Measurements from ENCODE around the gene WARS2. TPM values are rescaled to one million over a fixed set of nuclear protein-coding genes. Genes with fewer than 3 reads are reported as not detected.

Gene WARS2
- total RNA-seq, 1 experiment from 2014 or later = 17.6 TPM

DNA sequence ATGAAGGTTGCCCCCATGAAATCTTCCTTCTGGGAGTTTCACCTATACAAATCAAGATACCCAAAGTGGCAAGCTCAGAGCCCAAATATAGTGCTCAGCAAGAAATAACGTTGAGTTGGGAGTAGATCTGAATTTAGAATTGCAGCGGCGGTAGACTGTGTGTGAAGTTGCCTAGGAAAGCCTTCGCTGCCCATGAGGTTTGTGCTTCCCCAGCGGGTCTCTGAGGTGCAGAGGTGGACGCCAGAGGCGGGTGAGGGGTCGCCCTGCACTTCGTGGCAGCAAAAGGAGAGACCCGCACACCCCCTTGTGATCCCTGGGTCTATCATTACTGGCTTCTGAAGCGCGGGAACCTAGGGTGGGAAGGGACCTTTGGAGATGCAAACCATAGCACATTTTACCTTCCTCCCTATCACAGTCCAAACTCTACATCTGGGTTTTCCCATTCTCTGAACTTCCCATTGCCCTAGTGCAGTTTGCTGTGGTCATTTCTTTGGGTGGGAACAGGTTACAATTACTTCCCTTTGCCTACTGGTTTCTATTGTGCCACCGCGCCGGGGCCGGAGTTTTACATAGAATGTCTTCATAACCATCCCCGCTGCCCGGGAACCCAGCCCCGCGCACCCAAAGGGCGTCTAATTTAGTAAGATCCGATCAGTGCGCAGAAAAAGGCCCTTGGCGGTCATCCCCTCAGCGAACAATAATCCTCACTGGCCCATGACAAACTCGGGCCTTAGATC is 157.5 kb downstream of the WARS2 start:
- H3K4me1 ChIP-seq (replicated peaks; ENCODE audit: insufficient read depth) = no peaks in the 10 kb centered on the region
- no peak overlapping the region for H3K4me2 ChIP-seq
- no peaks in the 10 kb centered on the region for H4K20me1 ChIP-seq (ENCODE audit: insufficient read depth)
- BruUV-seq (replicated peaks) = no TSS peak
- H3K36me3 ChIP-seq (ENCODE audit: low read depth) = no peaks in the 10 kb centered on the region
- no peaks in the 10 kb centered on the region for H3F3A ChIP-seq (ENCODE audit: insufficient read depth, low read depth)
- H3K9me3 ChIP-seq (ENCODE audit: insufficient read depth, low read depth) = no peaks in the 10 kb centered on the region
- no peak for DNase-seq
- H3K4me3 ChIP-seq = no peak overlapping the region
- ChIA-PET CTCF (no interaction called here), POLR2A (ENCODE audit: unreplicated experiment) (no interaction called here)
- intact Hi-C loops (cut with micrococcal nuclease; ENCODE audit: unreplicated experiment) = no loop called here
- H3K9me2 ChIP-seq (ENCODE audit: insufficient read depth) = no peaks in the 10 kb centered on the region
- H3K27me3 ChIP-seq (ENCODE audit: insufficient read depth, low read depth) = peaks cover 33% of the 10 kb centered on the region; the same call in 1 of the 2 replicates
- no peak overlapping the region for H3K27ac ChIP-seq
- TF ChIP-seq CTCF (conservative IDR thresholded peaks at IDR 0.05) (no peak), EZH2 (IDR thresholded peaks at IDR 0.05; ENCODE audit: low read depth) (no peak)
- no peak overlapping the region for H2AFZ ChIP-seq
- H3K79me2 ChIP-seq (ENCODE audit: low read depth) = no peaks in the 10 kb centered on the region

DNA sequence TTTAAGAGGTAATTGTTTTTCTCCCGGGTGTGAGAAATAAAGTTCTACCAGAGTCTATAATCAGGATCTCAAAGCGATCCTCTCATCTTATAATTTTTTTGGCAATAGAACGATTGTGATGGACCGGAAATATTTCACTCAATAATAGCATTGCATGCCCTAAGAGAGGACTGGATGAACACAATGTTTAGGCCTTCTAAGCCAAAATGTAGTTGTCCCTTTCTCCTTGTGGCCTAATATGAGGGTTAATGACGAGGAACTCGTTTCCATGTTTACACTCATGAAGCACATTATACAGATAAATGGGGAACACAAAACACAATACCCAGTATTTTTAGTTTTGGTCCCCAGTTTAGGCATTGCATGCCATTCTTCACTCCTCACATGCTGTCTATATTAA is 158.2 kb downstream of the WARS2 start:
- no peak for DNase-seq
- no peaks in the 10 kb centered on the region for H3K9me3 ChIP-seq (ENCODE audit: insufficient read depth, low read depth)
- no TSS peak for BruUV-seq (replicated peaks)
- no peak overlapping the region for H3K4me2 ChIP-seq
- no peaks in the 10 kb centered on the region for H3K9me2 ChIP-seq (ENCODE audit: insufficient read depth)
- ChIA-PET CTCF (no interaction called here), POLR2A (ENCODE audit: unreplicated experiment) (no interaction called here)
- H3K36me3 ChIP-seq (ENCODE audit: low read depth) = no peaks in the 10 kb centered on the region
- no peaks in the 10 kb centered on the region for H3F3A ChIP-seq (ENCODE audit: insufficient read depth, low read depth)
- H3K4me1 ChIP-seq (replicated peaks; ENCODE audit: insufficient read depth) = no peaks in the 10 kb centered on the region
- H3K79me2 ChIP-seq (ENCODE audit: low read depth) = no peaks in the 10 kb centered on the region
- no peak overlapping the region for H2AFZ ChIP-seq
- no peak overlapping the region for H3K27ac ChIP-seq
- no peak overlapping the region for H3K4me3 ChIP-seq
- H3K27me3 ChIP-seq (ENCODE audit: insufficient read depth, low read depth) = peaks cover 41% of the 10 kb centered on the region; the same call in 1 of the 2 replicates
- intact Hi-C loops (cut with micrococcal nuclease; ENCODE audit: unreplicated experiment) = no loop called here
- TF ChIP-seq CTCF (conservative IDR thresholded peaks at IDR 0.05) = no peak
- no peaks in the 10 kb centered on the region for H4K20me1 ChIP-seq (ENCODE audit: insufficient read depth)

DNA sequence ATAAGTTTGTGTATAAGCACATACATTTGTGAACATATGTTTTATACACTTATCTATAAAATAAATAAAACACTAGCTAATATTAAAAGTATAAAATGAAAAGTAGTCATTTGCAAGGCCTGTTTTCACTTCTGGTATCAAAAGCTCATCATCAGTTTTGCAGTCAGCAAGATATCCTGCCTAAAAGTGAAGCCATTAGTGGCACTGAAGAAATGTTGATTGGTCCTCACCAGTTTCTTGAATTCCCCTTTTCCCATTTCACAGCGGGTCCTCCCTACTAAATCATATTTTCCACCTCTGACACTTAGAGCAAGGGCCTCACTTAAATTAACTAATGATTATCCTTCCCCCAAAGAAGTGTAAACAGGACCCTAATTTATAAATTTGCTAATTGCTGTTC is 159.0 kb downstream of the WARS2 start:
- Histone ChIP-seq H3K4me3 (no peak overlapping the region), H3K4me2 (no peak overlapping the region), H2AFZ (no peak overlapping the region), H3K9me2 (ENCODE audit: insufficient read depth) (no peaks in the 10 kb centered on the region), H4K20me1 (ENCODE audit: insufficient read depth) (no peaks in the 10 kb centered on the region), H3K36me3 (ENCODE audit: low read depth) (no peaks in the 10 kb centered on the region), H3K27ac (no peak overlapping the region), H3F3A (ENCODE audit: insufficient read depth, low read depth) (no peaks in the 10 kb centered on the region), H3K79me2 (ENCODE audit: low read depth) (no peaks in the 10 kb centered on the region), H3K27me3 (ENCODE audit: insufficient read depth, low read depth) (peaks cover 41% of the 10 kb centered on the region), H3K4me1 (replicated peaks; ENCODE audit: insufficient read depth) (no peaks in the 10 kb centered on the region), H3K9me3 (ENCODE audit: insufficient read depth, low read depth) (no peaks in the 10 kb centered on the region; the same call in 1 of the 2 replicates)
- CTCF ChIA-PET = no interaction called here
- POLR2A ChIA-PET (ENCODE audit: unreplicated experiment) = interaction anchor here (0.7 kb wide), 1 partner anchor 457 kb away, joined by 3 read pairs; no protein-coding TSS in a partner anchor
- BruUV-seq (replicated peaks) = no TSS peak
- DNase-seq = no peak
- intact Hi-C loops (cut with micrococcal nuclease; ENCODE audit: unreplicated experiment) = no loop called here
- TF ChIP-seq EZH2 (IDR thresholded peaks at IDR 0.05; ENCODE audit: low read depth) = no peak

Other genes with a start within 250 kb of the WARS2 start
- gene TBX15, start 152.3 kb downstream of the WARS2 start, total RNA-seq (2021) = not detected in 2 replicates
- not detected in 2 replicates for gene HAO2, start 228.1 kb upstream of the WARS2 start, total RNA-seq (2021)

Measured in PC-9 (cell line).